GM21723 (cell line): Measurements from ENCODE around the gene PNKD.

Experiments used
- ATAC-seq: cut with Tn5 transposase; IDR thresholded peaks from one replicate; pipeline ENCODE4 v1.9.1; 2021; ENCODE audit warnings: mild to moderate bottlenecking, moderate library complexity; ENCODE audit not compliant: unreplicated experiment

PNKD gene

DNA sequence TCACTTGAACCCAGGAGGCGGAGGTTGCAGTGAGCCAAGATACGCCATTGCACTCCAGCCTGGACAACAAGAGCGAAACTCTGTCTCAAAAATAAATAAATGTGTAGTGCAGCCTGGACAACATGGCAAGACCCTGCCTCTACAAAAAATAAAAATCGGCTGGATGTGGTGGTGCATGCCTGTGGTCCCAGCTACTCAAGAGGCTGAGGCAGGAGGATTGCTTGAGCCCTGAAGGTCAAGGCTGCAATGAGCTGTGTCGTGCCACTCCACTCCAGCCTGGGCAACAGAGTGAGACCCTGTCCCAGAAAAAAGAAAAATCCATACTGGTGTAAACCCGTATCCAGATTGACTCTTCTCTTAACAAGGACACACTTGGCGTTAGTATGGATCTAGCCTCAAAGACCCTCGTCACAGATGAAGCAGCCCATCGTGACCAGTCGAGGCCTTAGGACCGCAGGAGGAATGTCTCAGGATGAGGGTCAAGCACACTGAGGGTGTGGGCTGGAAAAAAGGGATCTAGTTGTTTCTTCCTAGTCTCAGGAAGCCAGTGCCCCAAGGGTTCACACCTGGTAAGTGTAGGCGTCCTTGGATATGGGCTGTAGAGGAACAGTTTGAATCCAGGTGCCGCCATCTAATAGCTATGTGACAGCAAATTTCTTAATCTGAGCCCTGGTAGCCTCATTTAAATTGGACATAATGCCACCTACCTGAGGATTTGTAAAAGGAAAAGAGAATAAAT, 13.5 kb upstream of the PNKD start:
- ATAC-seq = no peak

DNA sequence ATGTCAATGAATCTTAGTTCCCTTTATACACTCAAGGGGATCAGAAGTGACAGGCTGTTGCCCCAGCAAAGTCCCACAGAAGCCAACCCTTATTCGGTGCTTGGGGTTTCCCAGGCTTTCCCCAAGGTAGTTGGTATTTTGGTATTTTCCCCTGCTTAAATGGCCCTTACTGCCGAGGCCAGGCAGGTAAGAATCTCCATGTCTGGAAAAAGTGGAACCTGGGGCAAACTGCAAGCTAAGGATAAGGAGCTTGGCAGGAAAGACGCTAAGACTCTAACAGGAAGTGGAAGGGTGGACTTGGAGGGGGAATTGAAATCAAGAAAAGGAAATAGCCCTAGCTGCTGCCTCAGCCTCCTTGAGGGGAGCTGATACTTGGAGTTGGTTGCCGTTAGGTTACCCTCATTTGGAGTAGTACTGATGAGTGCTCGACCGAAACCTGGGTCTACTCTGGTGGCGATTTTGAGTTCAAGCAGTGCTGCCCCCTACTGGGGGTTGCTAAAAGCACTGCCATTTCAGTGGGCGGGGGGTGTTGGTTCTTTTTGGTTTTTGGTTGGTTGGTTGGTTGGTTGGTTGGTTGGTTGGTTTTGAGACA, 12.8 kb upstream of the PNKD start:
- ATAC-seq = peak; percentile 86

GRCh38 chr2:218259099-218259961, 11.0 kb upstream of the PNKD start:
- no peak for ATAC-seq

GRCh38 chr2:218260166-218260565, 10.2 kb upstream of the PNKD start:
- ATAC-seq = no peak

DNA sequence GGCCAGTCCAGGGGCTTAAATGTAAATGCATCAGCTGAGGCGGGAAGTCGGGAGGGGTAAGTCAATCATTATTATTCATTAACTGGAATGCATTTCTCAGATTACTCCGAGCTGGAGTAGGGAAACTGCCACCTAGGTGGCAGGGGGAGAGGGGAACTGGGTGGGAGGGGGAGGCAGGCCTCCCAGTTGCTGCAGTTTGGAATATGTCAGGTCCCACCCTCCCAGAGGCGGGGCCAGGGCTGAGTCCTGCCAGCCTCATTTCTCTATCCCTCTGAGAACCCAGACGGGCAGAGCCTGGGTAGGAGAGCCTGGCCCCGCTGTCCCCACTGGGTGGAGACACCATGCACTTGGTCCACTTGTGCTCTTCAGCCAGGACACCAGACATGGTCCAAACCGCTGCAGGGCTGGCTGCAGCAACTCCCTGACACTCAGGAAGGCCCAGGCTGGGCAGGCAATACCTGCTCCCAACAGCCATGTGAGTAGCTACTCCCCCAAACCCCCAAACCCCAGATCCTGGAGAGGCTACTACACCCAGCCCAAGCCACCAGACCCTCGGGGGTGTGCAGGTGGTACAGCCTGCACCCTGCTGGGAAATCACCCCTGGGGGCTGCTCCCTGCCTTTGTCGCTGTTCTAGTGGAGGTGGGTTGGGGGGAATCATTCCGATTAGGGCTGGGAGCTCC, 9.4 kb upstream of the PNKD start, which contains the start of gene GPBAR1:
Gene GPBAR1 (plus strand): TSS at position 274 of the 681 bp plus-strand sequence. CDS start 1,710 bp downstream, outside the sequence.
- ATAC-seq = no peak

GRCh38 chr2:218261423-218262236, 8.7 kb upstream of the PNKD start:
- no peak for ATAC-seq

DNA sequence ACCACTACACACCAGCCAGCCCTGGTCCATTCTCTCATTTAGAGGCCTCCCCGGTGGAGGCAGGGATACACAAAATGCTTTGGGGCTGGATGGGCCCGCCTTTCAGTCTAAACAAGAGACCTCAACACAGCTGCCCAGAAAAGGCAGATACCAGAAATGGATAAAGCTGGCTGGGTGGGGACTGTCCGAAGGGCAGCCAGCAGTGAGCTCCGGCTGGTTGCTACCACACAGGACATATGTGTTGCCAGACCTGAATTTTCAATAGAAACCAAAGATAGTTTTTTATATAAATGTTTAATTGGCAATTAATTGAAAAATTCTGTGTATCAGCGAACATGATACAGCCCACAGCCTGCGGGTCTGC, 8.1 kb upstream of the PNKD start:
- no peak for ATAC-seq

DNA sequence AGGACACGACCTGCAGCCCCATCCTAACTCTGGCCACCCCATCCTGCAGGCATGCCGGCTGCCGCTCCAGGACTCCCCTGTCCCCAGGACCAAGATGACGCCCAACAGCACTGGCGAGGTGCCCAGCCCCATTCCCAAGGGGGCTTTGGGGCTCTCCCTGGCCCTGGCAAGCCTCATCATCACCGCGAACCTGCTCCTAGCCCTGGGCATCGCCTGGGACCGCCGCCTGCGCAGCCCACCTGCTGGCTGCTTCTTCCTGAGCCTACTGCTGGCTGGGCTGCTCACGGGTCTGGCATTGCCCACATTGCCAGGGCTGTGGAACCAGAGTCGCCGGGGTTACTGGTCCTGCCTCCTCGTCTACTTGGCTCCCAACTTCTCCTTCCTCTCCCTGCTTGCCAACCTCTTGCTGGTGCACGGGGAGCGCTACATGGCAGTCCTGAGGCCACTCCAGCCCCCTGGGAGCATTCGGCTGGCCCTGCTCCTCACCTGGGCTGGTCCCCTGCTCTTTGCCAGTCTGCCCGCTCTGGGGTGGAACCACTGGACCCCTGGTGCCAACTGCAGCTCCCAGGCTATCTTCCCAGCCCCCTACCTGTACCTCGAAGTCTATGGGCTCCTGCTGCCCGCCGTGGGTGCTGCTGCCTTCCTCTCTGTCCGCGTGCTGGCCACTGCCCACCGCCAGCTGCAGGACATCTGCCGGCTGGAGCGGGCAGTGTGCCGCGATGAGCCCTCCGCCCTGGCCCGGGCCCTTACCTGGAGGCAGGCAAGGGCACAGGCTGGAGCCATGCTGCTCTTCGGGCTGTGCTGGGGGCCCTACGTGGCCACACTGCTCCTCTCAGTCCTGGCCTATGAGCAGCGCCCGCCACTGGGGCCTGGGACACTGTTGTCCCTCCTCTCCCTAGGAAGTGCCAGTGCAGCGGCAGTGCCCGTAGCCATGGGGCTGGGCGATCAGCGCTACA, 7.4 kb upstream of the PNKD start:
- no peak for ATAC-seq

GRCh38 chr2:218263817-218264641, 6.3 kb upstream of the PNKD start:
- no peak for ATAC-seq

DNA sequence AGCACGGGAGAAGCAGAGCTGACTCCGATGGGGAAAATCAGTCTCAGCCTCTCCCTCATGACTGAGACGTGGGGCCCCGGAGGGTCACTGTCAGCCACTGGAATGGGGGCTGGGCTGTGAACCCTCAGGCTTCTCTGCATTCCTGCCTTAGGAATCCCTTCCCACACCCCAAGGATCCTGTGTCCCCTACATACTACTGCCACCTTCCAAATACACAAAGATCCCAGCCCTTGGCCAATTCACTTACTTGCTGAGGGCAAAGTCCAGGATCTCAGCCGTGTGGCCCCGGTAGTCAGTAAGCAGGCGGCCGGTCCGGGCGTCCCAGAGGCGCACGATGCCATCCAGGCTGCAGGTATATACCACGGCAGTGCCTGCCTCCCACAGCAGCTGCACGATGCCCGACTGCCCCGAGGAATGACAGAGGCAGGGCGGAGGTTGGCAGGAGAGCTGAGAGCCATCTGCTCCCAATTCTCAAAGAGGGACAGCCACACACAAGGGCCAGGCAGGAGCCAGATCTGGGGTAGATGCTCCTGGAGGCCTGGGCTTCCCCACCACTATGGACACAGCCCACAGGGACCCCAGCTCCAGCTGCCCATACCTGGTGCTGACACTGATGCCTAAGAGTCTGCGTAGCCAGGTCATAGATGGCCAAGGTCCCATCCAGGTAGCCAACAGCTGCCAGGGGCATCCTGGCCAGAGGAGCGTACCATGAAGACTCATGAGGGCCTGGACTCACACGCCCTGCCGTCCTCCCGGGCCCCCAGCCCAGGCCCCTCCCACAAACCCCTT, 5.4 kb upstream of the PNKD start:
- no peak for ATAC-seq

- ATAC-seq = no peak
These were observed 4.7 kb upstream of the PNKD start for GRCh38 chr2:218265626-218266025.

GRCh38 chr2:218266316-218266979, 3.9 kb upstream of the PNKD start:
- no peak for ATAC-seq

DNA sequence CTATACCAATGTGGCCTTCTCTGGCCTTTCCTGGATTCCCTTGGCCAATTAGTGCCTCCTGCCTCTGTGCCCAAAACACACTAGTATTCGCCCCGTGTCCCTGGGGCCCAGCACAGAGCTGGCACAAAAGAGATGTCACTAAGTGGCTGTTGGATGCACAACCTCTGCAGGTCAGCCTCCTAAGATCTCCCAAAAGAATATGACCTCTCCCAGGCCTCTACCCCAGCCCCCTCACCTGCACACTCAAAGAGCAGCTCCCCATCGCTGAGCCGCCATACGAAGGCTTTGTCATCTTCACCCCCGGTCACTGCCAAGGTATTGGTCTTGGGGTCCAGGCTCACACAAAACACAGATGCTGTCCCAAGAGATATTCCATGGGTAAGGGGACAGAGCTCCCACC, 3.1 kb upstream of the PNKD start:
- ATAC-seq = no peak

- ATAC-seq = no peak
These were observed 585 bp downstream of the PNKD start for GRCh38 chr2:218270721-218271486.

- ATAC-seq = no peak
These were observed 1.1 kb downstream of the PNKD start for GRCh38 chr2:218271487-218271797.

DNA sequence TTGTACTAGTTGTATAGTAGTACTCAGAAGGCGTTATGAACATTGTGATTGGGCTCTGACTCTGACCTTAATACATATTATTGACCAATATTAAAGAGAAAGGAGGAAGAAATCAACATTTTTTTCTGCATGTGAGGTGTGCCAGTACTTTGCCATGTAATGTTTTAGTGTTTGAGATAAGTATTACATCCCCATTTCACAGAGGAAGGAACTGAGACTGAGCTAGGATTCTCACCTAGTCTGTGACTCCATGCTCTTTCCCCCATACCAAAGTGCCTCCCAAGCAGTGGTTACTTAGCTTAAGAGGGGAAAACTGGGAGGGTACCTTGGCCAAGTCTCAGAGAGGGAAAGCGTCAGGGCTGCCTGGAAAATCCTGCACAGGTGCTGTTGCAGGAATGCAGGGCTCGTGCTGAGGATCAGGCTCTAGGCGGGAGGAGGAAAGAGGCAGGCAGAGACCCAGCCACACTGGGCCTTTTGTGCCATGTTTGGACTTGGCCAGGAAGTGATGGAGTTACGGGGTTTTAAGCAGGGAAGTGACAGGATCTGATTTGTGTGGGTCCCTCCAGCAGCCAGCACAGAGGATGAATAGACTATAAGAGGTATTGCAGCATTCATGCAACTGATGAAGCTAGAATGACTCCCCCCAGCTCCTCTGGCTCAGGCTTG, 1.7 kb downstream of the PNKD start:
- ATAC-seq = no peak
